GM23338 (cell line): ENCODE measurements around the gene PHKA2.
"Not testable (repeated sequence)": the region's sequence is repeated elsewhere in the genome, so short reads cannot be mapped to it uniquely, and the experiment has no call there.

Experiments
- EZH2 ChIP-seq: fragments of 200-600 bp; sonication (generic); IDR thresholded peaks from one replicate; pipeline ENCODE4 v1.8.0; 2017; ENCODE audit warnings: antibody characterized with exemption, mild to moderate bottlenecking, low read depth; ENCODE audit not compliant: unreplicated experiment
- JUNB ChIP-seq: IDR thresholded peaks from one replicate; pipeline ENCODE4 v1.6.1; 2016; ENCODE audit warnings: antibody characterized with exemption; ENCODE audit not compliant: unreplicated experiment
- POLR2AphosphoS5 ChIP-seq: IDR thresholded peaks from 2 replicates; pipeline ENCODE4 v1.6.1; 2016; ENCODE audit warnings: antibody characterized with exemption, low read depth
- STAT1 ChIP-seq: IDR thresholded peaks from one replicate; pipeline ENCODE4 v1.6.1; 2016; ENCODE audit warnings: antibody characterized with exemption; ENCODE audit not compliant: unreplicated experiment
- ZNF114 ChIP-seq: fragments of 250-450 bp; sonication (Bioruptor Pico); IDR thresholded peaks from 2 replicates; pipeline ENCODE4 v1.5.0; 2020; ENCODE audit warnings: mild to moderate bottlenecking, moderate library complexity
- TF ChIP-seq, protein P1 (sequence below), 2 experiments: fragments of 200-600 bp in 1 of 2; sonication (generic) in 1 of 2; conservative IDR thresholded peaks; 2 replicates each; pipeline versions ENCODE4 v1.5.1 to v1.6.1; 2016 to 2017; ENCODE audit warnings: antibody characterized with exemption in 2 of 2, low read depth in 2 of 2, mild to moderate bottlenecking in 2 of 2, moderate library complexity in 1 of 2
- TF ChIP-seq, protein P2 (sequence below): IDR thresholded peaks from one replicate; pipeline ENCODE4 v1.6.1; 2018; ENCODE audit warnings: antibody characterized with exemption; ENCODE audit not compliant: unreplicated experiment

GRCh38 chrX:18847901-18848300 is 136.0 kb downstream of the PHKA2 start:
- TF ChIP-seq POLR2AphosphoS5; JUNB; ZNF114 (CRISPR knock-in tag); EZH2; STAT1: not testable (repeated sequence)
- TF ChIP-seq, protein P1, sequence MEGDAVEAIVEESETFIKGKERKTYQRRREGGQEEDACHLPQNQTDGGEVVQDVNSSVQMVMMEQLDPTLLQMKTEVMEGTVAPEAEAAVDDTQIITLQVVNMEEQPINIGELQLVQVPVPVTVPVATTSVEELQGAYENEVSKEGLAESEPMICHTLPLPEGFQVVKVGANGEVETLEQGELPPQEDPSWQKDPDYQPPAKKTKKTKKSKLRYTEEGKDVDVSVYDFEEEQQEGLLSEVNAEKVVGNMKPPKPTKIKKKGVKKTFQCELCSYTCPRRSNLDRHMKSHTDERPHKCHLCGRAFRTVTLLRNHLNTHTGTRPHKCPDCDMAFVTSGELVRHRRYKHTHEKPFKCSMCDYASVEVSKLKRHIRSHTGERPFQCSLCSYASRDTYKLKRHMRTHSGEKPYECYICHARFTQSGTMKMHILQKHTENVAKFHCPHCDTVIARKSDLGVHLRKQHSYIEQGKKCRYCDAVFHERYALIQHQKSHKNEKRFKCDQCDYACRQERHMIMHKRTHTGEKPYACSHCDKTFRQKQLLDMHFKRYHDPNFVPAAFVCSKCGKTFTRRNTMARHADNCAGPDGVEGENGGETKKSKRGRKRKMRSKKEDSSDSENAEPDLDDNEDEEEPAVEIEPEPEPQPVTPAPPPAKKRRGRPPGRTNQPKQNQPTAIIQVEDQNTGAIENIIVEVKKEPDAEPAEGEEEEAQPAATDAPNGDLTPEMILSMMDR (conservative IDR thresholded peaks at IDR 0.05; ENCODE audit: low read depth in 2 of 2): not testable (repeated sequence)
- TF ChIP-seq, protein P2, sequence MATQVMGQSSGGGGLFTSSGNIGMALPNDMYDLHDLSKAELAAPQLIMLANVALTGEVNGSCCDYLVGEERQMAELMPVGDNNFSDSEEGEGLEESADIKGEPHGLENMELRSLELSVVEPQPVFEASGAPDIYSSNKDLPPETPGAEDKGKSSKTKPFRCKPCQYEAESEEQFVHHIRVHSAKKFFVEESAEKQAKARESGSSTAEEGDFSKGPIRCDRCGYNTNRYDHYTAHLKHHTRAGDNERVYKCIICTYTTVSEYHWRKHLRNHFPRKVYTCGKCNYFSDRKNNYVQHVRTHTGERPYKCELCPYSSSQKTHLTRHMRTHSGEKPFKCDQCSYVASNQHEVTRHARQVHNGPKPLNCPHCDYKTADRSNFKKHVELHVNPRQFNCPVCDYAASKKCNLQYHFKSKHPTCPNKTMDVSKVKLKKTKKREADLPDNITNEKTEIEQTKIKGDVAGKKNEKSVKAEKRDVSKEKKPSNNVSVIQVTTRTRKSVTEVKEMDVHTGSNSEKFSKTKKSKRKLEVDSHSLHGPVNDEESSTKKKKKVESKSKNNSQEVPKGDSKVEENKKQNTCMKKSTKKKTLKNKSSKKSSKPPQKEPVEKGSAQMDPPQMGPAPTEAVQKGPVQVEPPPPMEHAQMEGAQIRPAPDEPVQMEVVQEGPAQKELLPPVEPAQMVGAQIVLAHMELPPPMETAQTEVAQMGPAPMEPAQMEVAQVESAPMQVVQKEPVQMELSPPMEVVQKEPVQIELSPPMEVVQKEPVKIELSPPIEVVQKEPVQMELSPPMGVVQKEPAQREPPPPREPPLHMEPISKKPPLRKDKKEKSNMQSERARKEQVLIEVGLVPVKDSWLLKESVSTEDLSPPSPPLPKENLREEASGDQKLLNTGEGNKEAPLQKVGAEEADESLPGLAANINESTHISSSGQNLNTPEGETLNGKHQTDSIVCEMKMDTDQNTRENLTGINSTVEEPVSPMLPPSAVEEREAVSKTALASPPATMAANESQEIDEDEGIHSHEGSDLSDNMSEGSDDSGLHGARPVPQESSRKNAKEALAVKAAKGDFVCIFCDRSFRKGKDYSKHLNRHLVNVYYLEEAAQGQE: not testable (repeated sequence)
